Measurements from ENCODE around the gene LUZP2. TPM values are rescaled to one million over a fixed set of nuclear protein-coding genes. Genes with fewer than 3 reads are reported as not detected.
"Not testable (repeated sequence)": the region's sequence is repeated elsewhere in the genome, so short reads cannot be mapped to it uniquely, and the experiment has no call there.

Gene LUZP2
- total RNA-seq, 1 donor from 2014 or later = not detected

GRCh38 chr11:24891845-24892492 lies 395.1 kb downstream of the LUZP2 start:
- intact Hi-C loops (cut with micrococcal nuclease) = not testable (repeated sequence)

GRCh38 chr11:24896118-24896835 lies 399.4 kb downstream of the LUZP2 start:
- intact Hi-C loops (cut with micrococcal nuclease) = no loop called here

GRCh38 chr11:24900514-24900913 lies 403.7 kb downstream of the LUZP2 start:
- intact Hi-C loops (cut with micrococcal nuclease) = no loop called here

DNA sequence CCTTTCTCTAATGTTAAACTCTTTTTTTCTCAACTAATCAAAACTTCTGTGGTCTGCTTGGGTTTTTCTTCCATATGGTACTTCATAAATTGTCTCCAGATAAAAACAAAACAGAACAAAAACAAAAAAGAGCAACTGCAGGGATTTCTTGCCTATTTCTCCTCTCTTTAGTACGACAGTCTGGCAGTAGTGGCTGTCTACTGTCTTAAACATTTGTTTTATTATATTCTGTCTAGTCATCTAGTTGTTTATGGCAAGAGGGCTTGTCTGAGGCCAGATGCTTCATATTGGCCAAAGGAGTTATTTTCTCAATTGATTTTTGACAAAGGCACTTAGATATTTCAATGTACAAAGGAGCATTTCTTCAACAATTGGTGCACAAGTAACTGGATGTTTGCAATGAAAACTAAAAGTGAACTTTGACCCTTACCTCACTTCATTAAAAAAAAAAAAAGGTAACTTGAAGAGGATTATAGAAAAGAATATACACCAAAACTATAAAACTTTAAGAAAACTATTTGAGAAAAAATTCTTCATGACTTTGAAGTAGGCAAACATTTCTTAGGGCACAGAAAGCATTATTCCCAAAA lies 404.2 kb downstream of the LUZP2 start:
- intact Hi-C loops (cut with micrococcal nuclease) = no loop called here

GRCh38 chr11:24903555-24903954 lies 406.7 kb downstream of the LUZP2 start:
- intact Hi-C loops (cut with micrococcal nuclease) = no loop called here

- intact Hi-C loops (cut with micrococcal nuclease) = no loop called here
Observed at GRCh38 chr11:24925091-24925490, 428.2 kb downstream of the LUZP2 start.

DNA sequence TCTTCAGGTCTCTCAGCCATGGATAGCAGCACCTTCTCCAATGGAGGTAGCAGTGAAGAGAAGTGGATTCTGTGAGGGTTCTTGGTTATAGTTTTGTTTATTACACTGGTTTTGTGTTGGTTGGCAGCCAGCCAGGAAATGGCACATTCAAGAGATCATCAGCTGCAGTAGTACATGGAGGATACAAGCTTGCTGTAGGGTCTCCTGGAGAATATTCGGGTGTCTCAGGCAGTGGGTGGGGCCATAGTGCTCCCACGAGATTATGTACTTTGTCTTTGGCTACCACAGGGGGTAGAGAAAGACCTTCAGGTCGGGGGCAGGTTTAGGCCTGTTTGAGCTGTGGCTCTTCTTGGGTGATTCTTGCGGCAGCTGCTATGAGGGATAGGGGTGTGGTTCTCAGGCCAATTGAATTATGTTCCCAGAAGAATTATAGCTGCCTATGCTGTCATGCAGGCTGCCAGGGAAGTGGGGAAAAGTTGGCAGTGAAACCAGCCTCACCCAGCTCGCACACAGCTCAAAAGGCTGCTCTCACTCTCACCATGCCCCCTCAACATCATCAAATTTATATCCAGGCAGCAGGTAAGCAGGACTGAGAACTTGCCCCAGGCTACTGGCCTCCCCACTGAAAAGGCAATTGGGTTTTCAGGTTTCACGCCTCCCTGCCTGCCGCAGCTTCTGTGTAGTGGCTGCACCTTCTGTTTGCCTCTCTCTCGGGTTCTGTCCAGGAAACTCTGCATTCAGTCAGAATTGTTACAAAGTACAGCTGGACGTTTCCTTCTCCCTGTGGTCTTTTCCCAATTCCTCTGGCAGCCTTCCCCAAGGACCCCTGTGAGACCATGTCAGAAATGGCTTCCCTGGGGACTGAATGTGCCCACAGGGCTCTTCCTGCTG lies 435.5 kb downstream of the LUZP2 start:
- intact Hi-C loops (cut with micrococcal nuclease) = no loop called here

- intact Hi-C loops (cut with micrococcal nuclease) = no loop called here
Observed at GRCh38 chr11:24934733-24935439, 438.0 kb downstream of the LUZP2 start.

DNA sequence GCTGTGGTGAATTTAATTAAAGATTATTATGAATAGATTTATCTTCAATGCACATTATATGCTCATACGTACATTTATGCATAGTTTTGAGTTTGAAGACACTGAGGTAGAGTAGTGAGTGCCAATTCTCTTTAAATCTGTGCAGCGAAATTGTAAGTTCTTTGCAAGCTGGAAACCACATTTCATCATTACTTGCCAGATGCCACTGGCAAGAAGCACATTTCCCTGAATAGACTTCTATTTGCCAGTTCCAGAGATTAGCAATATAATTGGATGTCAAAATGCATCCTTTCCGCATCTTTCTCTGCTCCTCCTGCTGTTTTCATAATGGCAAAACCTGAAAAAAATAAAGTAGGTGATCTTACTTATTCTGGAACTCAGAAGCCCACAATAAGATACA lies 448.0 kb downstream of the LUZP2 start:
- intact Hi-C loops (cut with micrococcal nuclease) = no loop called here

DNA sequence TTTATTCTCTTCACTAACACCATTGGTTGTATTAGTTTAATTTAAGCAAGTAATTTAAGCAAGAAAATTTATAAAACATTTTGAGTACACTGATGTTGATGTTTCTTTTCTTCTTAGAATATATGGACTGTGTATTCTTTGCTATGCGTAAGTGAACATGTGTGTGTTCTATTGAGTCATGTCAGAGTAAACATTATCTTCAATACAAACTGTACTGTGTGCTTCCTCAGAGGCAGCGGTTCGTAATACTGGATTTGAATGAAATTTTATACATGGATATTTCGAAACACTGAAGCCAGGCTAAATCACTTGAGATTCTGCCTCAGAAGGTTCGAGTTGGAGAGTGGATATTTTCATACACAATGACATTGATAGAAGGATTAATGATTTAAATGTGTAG lies 452.6 kb downstream of the LUZP2 start:
- intact Hi-C loops (cut with micrococcal nuclease) = no loop called here

DNA sequence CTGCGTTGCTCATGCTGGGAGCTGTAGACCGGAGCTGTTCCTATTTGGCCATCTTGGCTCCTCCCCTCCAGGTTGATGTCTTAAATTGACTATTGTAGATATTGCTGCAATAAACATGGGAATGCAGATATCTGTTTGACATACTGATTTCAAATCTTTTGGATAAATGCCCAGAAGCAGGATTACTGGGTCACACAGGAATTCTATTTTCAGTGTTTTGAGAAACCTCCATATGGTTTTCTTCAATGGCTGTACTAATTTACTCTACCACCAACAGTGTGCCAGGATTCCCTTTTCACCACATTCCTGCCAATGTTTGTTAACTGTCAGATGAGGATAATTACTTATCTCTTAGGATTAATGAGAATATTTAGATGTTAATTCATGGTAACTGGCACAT lies 467.0 kb downstream of the LUZP2 start:
- intact Hi-C loops (cut with micrococcal nuclease) = no loop called here

DNA sequence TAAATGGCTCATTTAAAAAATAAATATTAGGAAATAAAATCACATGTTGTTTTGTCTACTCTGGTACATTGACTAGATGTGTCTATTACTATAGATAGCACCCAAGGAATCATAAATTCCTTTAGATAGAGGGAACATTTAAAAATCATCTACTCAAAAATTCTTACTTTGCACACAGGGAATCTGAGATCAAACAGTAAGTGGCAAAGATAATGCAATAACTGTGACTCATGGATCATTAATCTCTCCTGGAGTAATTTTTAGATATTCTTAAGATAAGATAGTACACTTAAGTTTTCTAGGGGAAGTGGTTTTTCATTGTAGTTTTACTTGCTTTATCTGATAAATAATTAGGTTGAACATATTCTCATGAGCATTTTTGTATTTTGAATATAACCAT lies 468.9 kb downstream of the LUZP2 start:
- intact Hi-C loops (cut with micrococcal nuclease) = no loop called here

- intact Hi-C loops (cut with micrococcal nuclease) = not testable (repeated sequence)
Observed at GRCh38 chr11:24993903-24994302, 497.1 kb downstream of the LUZP2 start.

GRCh38 chr11:24999929-25000328 lies 503.1 kb downstream of the LUZP2 start:
- intact Hi-C loops (cut with micrococcal nuclease) = not testable (repeated sequence)

DNA sequence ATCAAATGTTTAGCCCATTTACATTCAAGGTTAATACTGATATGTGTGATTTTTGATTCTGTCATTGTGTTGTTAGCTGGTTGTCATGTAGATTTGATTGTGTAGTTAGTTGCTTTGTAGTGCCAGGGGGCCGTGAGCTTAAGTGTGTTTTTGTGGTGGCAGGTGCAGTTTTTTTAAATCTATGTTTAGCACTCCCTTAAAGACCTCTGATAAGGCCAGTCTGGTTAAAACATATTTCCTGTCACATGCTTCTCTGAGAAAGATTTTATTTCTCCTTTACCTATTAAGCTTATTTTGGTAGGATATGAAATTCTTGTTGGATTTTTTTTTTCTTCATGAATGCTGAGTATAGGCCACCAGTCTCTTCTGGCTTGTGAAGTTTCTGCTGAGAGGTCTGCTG lies 540.6 kb downstream of the LUZP2 start:
- intact Hi-C loops (cut with micrococcal nuclease) = no loop called here

DNA sequence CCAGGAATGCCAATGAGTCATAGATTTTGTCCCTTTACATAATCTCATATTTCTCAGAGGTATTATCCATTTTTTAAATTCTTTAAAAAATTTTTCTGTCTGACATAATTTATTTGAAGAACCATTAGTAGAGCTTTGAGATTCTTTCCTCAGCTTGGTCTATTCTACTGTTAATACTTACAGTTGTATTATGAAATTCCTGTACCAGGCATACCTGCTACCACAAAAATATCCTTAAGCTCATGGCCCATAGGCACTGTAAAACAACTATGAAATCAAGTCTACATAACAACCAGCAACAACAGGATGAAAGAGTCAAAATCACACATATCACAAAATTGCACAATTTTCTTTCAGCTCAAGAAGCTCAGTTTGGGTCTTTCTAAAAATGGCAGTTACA lies 541.3 kb downstream of the LUZP2 start:
- intact Hi-C loops (cut with micrococcal nuclease) = no loop called here

- intact Hi-C loops (cut with micrococcal nuclease) = no loop called here
Observed at GRCh38 chr11:25039165-25039564, 542.3 kb downstream of the LUZP2 start.

DNA sequence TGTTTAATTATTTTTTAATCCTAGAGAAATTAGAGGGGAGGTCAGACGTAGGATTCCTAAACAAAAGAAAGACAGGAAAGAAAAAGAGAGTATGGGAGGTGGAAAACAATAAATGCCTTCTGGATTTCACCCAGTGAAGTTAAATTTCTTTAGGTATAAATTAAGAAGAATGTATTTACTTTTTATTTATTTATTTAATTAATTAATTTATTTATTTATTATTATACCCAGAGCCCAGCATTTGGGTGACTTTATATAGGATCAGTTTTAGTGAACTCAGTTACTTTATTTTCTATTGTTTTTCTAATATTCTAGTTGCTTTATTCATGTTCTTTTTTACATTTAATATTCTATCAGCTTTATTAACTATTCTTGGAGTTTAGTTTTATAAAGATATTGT lies 551.8 kb downstream of the LUZP2 start:
- intact Hi-C loops (cut with micrococcal nuclease) = no loop called here

DNA sequence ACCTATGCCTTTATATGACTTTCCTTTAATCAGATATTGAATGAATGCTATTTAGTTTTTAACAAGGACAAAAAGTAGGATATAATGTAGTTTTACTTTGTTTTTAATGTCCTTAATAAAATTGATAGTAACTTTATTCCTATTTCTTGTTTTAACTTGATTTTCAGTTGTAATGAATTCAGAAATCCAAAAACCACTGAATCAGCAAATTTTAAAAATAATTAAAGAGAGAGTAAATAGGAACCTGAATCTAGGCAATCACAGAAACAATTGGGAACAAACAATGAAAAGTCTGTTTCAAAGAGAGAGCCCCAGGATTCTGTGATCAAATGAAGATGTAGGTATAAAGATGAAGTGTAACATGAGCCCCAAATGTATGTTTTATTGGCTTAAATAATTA lies 556.0 kb downstream of the LUZP2 start:
- intact Hi-C loops (cut with micrococcal nuclease) = no loop called here

- intact Hi-C loops (cut with micrococcal nuclease) = no loop called here
Observed at GRCh38 chr11:25057861-25058260, 561.0 kb downstream of the LUZP2 start.

DNA sequence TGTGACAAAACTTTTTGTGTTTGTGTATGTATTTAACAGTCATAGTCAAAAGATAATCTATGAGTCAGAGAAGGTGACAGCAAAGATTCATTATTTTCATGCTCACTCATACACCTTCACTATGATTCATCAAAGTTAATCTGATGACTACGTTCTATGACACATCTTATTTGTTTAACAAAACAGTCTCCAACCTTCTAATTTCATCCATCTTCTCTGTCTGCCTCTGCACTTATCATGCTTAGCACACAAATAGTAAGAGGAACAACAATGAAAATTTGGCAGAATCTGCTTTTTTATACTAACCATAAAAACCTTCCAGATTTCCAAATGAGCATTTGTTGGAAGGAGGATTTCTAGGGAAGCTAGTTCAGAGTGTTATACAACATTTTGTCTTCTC lies 568.9 kb downstream of the LUZP2 start:
- intact Hi-C loops (cut with micrococcal nuclease) = no loop called here
